GM19455 (cell line): Measurements from ENCODE around the gene WARS2.
A peak's percentile ranks its signal among the peaks of the same experiment; 100 is the strongest.
"Not testable (repeated sequence)": the region's sequence is repeated elsewhere in the genome, so short reads cannot be mapped to it uniquely, and the experiment has no call there.

Experiments used
- ATAC-seq: cut with Tn5 transposase; IDR thresholded peaks from one replicate; pipeline ENCODE4 v1.9.1; 2021; ENCODE audit not compliant: unreplicated experiment

The WARS2 gene

GRCh38 chr1:119139857-119140176 is 636 bp downstream of the WARS2 start:
- peak; percentile 41 for ATAC-seq

DNA sequence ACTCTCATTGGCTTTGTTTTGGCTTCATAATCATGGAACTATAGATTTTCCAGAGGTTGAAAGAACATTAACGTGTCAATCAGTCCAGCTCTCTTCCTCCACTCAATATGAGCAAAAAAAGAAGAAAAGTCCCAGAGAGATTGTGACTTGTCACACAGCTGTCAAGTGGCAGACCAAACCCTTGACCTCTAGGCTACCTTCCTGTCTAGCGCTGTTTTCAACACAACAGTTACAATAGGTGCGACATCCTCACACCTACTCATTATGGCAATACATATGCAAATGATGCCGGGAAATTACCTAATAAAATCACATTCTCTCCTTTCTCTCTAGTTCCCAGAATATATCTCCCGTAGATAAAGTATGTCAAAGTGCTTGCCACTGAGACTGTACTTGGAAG is 1.1 kb downstream of the WARS2 start:
- ATAC-seq, result peak; percentile 26

- ATAC-seq, result no peak
These were observed 4.1 kb downstream of the WARS2 start for GRCh38 chr1:119136401-119136800.

- no peak for ATAC-seq
These were observed 6.5 kb downstream of the WARS2 start for GRCh38 chr1:119133987-119134386.

- ATAC-seq, result no peak
These were observed 8.3 kb downstream of the WARS2 start for GRCh38 chr1:119132179-119132578.

- no peak for ATAC-seq
These were observed 14.6 kb downstream of the WARS2 start for GRCh38 chr1:119125874-119126273.

DNA sequence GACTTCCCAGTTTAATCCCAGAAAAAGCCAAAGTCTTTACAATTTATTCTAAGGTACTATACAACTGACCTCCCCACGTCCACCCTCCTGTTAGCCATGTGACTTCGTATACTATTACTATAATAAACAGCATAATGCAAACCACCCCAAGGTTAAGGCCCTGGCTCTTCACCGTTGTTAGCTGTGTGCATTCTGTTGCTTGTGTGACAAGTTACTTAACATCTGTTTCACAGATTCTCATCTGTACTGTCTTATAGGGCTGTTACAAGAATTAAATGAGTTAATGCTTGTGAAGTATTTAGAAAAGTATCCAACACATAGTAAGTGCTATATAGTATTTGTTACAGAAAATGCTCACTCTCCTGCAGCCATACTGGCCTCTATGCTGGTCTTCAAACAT is 15.7 kb downstream of the WARS2 start:
- ATAC-seq, result no peak

GRCh38 chr1:119121872-119122271 is 18.6 kb downstream of the WARS2 start:
- not testable (repeated sequence) for ATAC-seq

DNA sequence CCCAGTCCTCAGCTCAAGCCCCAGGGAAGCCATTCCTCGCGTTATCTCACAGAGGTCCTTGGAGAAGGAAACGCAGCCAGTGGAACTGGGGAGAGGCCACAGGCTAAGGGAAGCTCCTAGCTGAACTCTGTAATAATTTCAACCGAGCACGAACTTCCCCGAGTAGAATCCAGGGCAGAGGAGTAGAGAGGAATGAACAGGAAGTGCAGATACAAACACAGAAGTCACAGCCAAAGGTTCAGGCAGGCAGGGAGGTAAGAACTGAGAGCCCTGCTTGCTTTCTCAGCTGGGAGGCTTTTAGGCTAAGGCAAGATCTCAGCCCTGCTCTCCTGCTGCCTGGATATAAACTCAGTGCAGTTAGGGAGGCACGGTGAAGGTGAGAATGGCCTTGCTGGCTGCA is 23.7 kb downstream of the WARS2 start:
- no peak for ATAC-seq

GRCh38 chr1:119115736-119116135 is 24.7 kb downstream of the WARS2 start:
- ATAC-seq, result no peak

- no peak for ATAC-seq
These were observed 25.1 kb downstream of the WARS2 start for GRCh38 chr1:119115311-119115710.

- ATAC-seq, result no peak
These were observed 25.7 kb downstream of the WARS2 start for GRCh38 chr1:119114786-119115185.

DNA sequence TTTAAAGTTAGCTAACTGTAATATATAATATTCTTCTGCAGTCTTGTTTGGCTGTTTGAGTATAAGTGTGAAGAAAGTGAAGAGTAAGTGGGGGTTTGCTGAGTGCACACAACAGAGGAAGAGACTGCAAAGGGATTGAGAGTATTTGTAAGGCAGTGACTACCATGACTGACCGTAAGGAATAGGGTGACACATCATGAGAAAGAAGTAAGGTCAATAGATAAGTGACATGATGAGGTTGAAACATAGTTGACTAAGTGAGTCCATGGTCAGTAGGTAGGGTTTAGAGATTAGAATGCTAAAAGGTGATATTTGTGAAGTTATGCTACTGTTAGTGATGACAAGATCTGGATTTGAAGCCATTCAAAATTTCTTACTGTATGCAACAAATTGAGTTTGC is 27.7 kb downstream of the WARS2 start:
- ATAC-seq, result no peak

DNA sequence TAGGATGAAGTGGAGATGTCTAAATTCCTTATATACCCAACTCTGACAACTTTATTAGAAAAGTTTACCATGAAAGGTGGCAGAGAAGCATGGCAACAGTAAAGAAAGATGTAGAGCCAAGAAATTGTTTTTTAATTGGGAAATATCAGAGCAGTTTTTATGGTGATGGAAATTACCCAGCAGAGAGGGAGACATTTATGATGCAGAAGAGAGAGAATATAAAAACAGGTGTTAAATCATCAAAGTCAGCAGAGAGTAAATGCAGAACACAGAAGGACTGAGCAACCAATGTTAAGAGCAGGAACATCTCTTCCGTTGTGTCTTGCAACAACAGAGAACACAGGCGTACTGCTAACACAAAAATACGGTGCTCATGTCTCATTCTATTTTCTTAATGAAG is 28.2 kb downstream of the WARS2 start:
- ATAC-seq, result no peak

DNA sequence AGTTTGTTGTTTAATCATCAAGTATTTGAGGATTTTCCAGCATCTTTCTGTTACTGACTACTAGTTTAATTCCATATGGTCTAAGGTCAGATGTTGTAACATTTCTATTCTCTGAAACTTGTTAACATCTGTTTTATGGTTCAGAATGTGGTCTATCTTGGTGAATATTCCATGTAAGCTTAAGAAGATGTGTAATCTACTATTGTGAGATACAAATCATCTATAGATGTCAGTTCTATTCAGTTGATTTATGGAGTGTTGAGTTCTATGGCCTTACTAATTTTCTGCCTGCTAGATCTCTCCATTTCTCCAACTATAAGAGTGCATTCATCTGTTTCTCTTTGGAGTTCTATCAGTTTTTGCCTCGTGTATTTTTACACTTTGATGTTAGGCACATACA is 31.5 kb downstream of the WARS2 start:
- ATAC-seq, result no peak

GRCh38 chr1:119103764-119104163 is 36.7 kb downstream of the WARS2 start:
- ATAC-seq, result no peak

GRCh38 chr1:119102051-119102450 is 38.4 kb downstream of the WARS2 start:
- no peak for ATAC-seq

- no peak for ATAC-seq
These were observed 38.9 kb downstream of the WARS2 start for GRCh38 chr1:119101563-119101962.

DNA sequence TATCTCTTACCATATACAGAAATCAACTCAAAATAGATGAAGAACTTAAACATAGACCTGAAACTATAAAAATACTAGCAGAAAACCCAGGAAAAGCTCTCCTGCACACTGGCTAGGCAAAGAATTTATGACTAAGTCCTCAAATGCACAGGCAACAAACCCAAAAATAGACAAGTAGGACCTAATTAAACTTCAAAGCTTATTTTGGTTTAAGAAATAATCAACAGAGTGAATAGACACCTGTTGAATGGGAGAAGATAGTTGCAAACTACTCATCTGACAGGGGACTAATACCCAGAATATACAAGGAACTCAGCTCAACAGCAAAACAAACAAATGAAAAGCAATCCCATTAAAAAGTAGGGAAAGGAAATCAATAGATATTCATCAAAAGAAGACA is 40.7 kb downstream of the WARS2 start:
- ATAC-seq, result no peak

DNA sequence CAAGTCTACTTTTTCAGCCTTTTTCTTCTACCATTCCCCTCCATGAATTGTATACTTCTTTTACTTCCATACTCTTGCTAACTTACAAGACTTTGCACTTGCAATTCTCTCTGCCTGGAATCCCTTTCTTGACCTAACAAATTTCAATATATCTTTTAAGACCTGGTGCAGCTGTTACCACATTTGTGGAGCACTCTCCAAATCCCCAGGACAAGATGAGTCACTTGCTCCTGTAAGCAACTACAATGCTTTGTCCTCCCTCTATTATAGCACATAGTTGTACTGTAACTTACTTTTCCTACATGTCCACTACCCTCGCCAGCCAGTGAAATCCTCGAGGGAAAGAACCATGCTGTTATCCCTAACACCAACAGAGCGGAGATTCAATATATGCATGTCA is 43.1 kb downstream of the WARS2 start:
- ATAC-seq, result no peak

DNA sequence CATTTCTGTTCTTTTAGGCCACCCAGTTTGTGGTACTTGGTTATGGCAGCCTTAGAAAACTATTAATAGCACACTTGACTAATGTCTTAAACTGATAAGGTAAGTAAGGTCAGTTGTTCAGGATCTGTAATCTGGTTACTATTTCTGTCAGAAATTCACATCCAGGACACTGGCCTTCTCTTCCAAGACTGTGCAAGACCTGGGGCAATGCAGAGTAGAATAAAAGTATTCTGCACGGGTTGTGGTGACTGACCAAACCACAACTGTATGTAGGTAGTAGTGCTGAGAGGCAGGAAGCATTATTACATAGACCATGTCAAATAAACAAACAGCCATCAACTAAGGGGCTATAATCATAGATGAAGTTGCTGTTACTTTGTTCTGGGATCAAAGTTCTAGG is 46.7 kb downstream of the WARS2 start:
- no peak for ATAC-seq

DNA sequence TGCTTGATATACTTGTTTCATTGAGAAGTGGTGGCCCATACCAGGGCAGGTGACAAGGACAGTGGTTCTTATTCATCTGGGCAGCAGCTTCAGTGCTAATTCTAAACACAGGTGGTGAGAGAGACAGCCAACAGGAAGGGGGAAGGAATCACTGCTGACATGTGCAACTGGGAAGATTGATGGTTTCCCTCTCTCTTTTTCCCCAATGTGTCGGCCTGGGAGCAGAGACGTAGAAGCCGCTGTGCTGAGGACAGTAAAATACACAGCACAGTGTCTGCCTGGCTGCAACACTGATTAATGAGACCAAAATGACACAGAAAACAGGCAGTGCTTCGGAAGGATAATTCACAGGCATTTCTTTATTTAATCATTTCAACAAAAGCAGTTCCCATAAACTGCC is 48.8 kb downstream of the WARS2 start:
- no peak for ATAC-seq

DNA sequence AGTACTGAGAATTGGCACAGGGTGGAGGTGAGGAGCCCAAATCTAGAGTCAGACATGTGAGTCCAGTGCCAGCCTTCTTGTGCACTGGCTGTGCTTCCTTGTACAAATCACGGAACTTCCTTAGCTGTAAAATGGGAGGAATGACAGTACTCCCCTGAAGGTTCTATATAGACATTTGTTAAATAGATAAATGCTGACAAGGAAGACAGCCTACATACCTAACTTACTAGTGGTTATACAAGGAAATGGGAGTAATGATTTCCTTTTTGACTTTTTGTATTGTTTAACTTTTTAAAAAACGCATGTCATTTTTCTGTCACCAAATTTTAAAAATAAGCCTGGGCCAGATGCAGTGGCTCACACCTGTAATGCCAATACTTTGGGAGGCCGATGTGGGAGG is 50.2 kb downstream of the WARS2 start:
- no peak for ATAC-seq

GRCh38 chr1:119086830-119087229 is 53.6 kb downstream of the WARS2 start:
- ATAC-seq, result no peak
